H1 (cell line): ENCODE measurements around the gene ZNF888. TPM values are rescaled to one million over a fixed set of nuclear protein-coding genes. Genes with fewer than 3 reads are reported as not detected.
"Not testable (repeated sequence)": the region's sequence is repeated elsewhere in the genome, so short reads cannot be mapped to it uniquely, and the experiment has no call there.

Experiments
- CTCF ChIA-PET: fragments of 300-600 bp; sonication (Branson Sonifier 250); formaldehyde crosslinking; loops from one replicate; lab custom pipeline; 2021; ENCODE audit not compliant: partially characterized antibody; lab: Charles Lee
- POLR2A ChIA-PET: fragments of 300-600 bp; sonication (Branson Sonifier 250); formaldehyde crosslinking; loops from one replicate; lab custom pipeline; 2021; ENCODE audit warnings: inconsistent platforms; ENCODE audit not compliant: partially characterized antibody; lab: Charles Lee
- DNase-seq, 2 experiments: peaks; one replicate each; pipeline versions ENCODE4 v3.0.0 to v3.0.0-alpha.2; 2010 to 2022; ENCODE audit warnings: low spot score in 2 of 2, low read depth in 1 of 2, mixed read lengths in 1 of 2
- FAIRE-seq: peaks from 2 replicates; lab custom pipeline; 2011; peaks lifted over from hg19 to GRCh38; lab: Jason Lieb, UNC
- H2AFZ ChIP-seq: 2 replicates; pipeline ENCODE4 v1.8.1; 2012; ENCODE audit warnings: low read length, inconsistent platforms
- H2AK5ac ChIP-seq: 2 replicates; pipeline ENCODE4 v1.6.1; 2013; ENCODE audit warnings: low read depth, low read length
- H2BK120ac ChIP-seq: replicated peaks from 2 replicates; pipeline ENCODE3; 2013; ENCODE audit warnings: low read depth, low read length, inconsistent platforms
- H2BK12ac ChIP-seq: 2 replicates; pipeline ENCODE4 v1.6.1; 2013; ENCODE audit warnings: low read depth, low read length
- H2BK15ac ChIP-seq: 2 replicates; pipeline ENCODE4 v1.6.1; 2013; ENCODE audit warnings: low read length
- H2BK20ac ChIP-seq: 2 replicates; pipeline ENCODE4 v1.6.1; 2013; ENCODE audit warnings: low read length
- H2BK5ac ChIP-seq: 2 replicates; pipeline ENCODE4 v1.6.1; 2013; ENCODE audit warnings: low read depth, low read length
- H3K14ac ChIP-seq: 2 replicates; pipeline ENCODE4 v1.6.1; 2013; ENCODE audit warnings: inconsistent platforms; ENCODE audit not compliant: insufficient read length
- H3K18ac ChIP-seq: 2 replicates; pipeline ENCODE4 v1.6.1; 2013; ENCODE audit warnings: low read length; ENCODE audit errors: extremely low read depth
- H3K23ac ChIP-seq: 2 replicates; pipeline ENCODE4 v1.6.1; 2013; ENCODE audit warnings: inconsistent platforms; ENCODE audit not compliant: insufficient read length
- H3K23me2 ChIP-seq: 2 replicates; pipeline ENCODE4 v1.6.1; 2013; ENCODE audit warnings: low read depth, low read length
- H3K27ac ChIP-seq: 2 replicates; pipeline ENCODE4 v1.6.1; 2011; ENCODE audit warnings: low read depth, low read length, inconsistent platforms
- H3K27me3 ChIP-seq, 4 experiments: replicated peaks in 1 of 4; 1 replicate in 1 of 4; 2 replicates in 3 of 4; pipeline versions ENCODE4 v1.6.1 to v1.8.1; 2011 to 2013; ENCODE audit warnings: low read length in 3 of 4, mild to moderate bottlenecking in 3 of 4, inconsistent platforms in 2 of 4, mixed read lengths in 2 of 4, moderate library complexity in 1 of 4; ENCODE audit not compliant: control insufficient read depth in 3 of 4, insufficient read depth in 3 of 4; ENCODE audit errors: extremely low read depth in 1 of 4
- H3K36me3 ChIP-seq, 4 experiments: 2 replicates each; pipeline versions ENCODE4 v1.6.1 to v1.8.1; 2011 to 2013; ENCODE audit warnings: mild to moderate bottlenecking in 4 of 4, low read length in 3 of 4, moderate library complexity in 2 of 4, control low read depth in 1 of 4, inconsistent platforms in 1 of 4; ENCODE audit not compliant: insufficient read depth in 4 of 4, control insufficient read depth in 2 of 4
- H3K4ac ChIP-seq: replicated peaks from 2 replicates; pipeline ENCODE3; 2013; ENCODE audit warnings: low read length, low read depth, mixed read lengths, inconsistent platforms; ENCODE audit not compliant: insufficient read length
- H3K4me1 ChIP-seq, 4 experiments: replicated peaks in 1 of 4; 1 replicate in 1 of 4; 2 replicates in 3 of 4; pipeline versions ENCODE4 v1.6.1 to v1.8.1; 2011 to 2013; ENCODE audit warnings: low read length in 3 of 4, inconsistent platforms in 2 of 4, mixed read lengths in 1 of 4; ENCODE audit not compliant: insufficient read depth in 4 of 4, control insufficient read depth in 3 of 4
- H3K4me2 ChIP-seq, 2 experiments: 2 replicates each; pipeline versions ENCODE4 v1.6.1 to v1.8.1; 2011 to 2013; ENCODE audit warnings: low read depth in 2 of 2, low read length in 2 of 2, control low read depth in 1 of 2, inconsistent platforms in 1 of 2, mild to moderate bottlenecking in 1 of 2; ENCODE audit not compliant: insufficient read depth in 1 of 2
- H3K4me3 ChIP-seq, 4 experiments: fragments of 200-600, 300-600 bp in 1 of 4; sonication (generic), shearing (Covaris generic), sonication (Bioruptor Twin) in 1 of 4; 2 replicates each; pipeline versions ENCODE4 v1.5.1 to v1.8.1; 2011 to 2016; ENCODE audit warnings: low read length in 4 of 4, low read depth in 3 of 4, control low read depth in 2 of 4, inconsistent platforms in 2 of 4, mild to moderate bottlenecking in 2 of 4, mixed read lengths in 1 of 4, moderate library complexity in 1 of 4; ENCODE audit not compliant: insufficient read depth in 2 of 4; ENCODE audit errors: extremely low read depth in 1 of 4
- H3K56ac ChIP-seq: replicated peaks from 2 replicates; pipeline ENCODE3; 2013; ENCODE audit warnings: low read depth, mild to moderate bottlenecking, mixed read lengths, low read length, inconsistent platforms; ENCODE audit not compliant: insufficient read length
- H3K79me1 ChIP-seq: 2 replicates; pipeline ENCODE4 v1.6.1; 2013; ENCODE audit warnings: low read depth, low read length, control low read depth
- H3K79me2 ChIP-seq, 2 experiments: 2 replicates each; pipeline versions ENCODE4 v1.6.1 to v1.8.1; 2012 to 2013; ENCODE audit warnings: low read length in 2 of 2, mild to moderate bottlenecking in 2 of 2, inconsistent platforms in 1 of 2; ENCODE audit not compliant: insufficient read depth in 2 of 2, control insufficient read depth in 1 of 2
- H3K9ac ChIP-seq, 4 experiments: replicated peaks in 1 of 4; 1 replicate in 1 of 4; 2 replicates in 3 of 4; pipeline versions ENCODE4 v1.6.1 to v1.8.1; 2011 to 2013; ENCODE audit warnings: low read depth in 3 of 4, low read length in 3 of 4, control low read depth in 2 of 4, mild to moderate bottlenecking in 2 of 4, moderate library complexity in 2 of 4, inconsistent platforms in 1 of 4; ENCODE audit errors: extremely low read depth in 1 of 4
- H3K9me3 ChIP-seq, 2 experiments: 2 replicates each; pipeline versions ENCODE4 v1.6.1 to v1.8.1; 2012 to 2013; ENCODE audit warnings: mild to moderate bottlenecking in 2 of 2, moderate library complexity in 2 of 2, control low read depth in 1 of 2, inconsistent platforms in 1 of 2, low read depth in 1 of 2, low read length in 1 of 2, mixed read lengths in 1 of 2; ENCODE audit not compliant: insufficient read depth in 2 of 2
- H4K20me1 ChIP-seq, 2 experiments: replicated peaks in 1 of 2; 2 replicates each; pipeline versions ENCODE3 to v1.8.1; 2011 to 2013; ENCODE audit warnings: inconsistent platforms in 2 of 2, low read length in 2 of 2, mild to moderate bottlenecking in 1 of 2; ENCODE audit not compliant: insufficient read depth in 2 of 2, control insufficient read depth in 1 of 2
- H4K5ac ChIP-seq: 2 replicates; pipeline ENCODE4 v1.6.1; 2013; ENCODE audit warnings: low read length, low read depth, mixed read lengths, inconsistent platforms; ENCODE audit not compliant: insufficient read length
- H4K8ac ChIP-seq: 2 replicates; pipeline ENCODE4 v1.8.0; 2013; ENCODE audit warnings: mild to moderate bottlenecking, moderate library complexity, low read length, inconsistent platforms; ENCODE audit not compliant: insufficient read depth; ENCODE audit errors: extremely low read depth
- H4K91ac ChIP-seq: replicated peaks from 2 replicates; pipeline ENCODE3; 2013; ENCODE audit warnings: low read length, mixed read lengths, inconsistent platforms; ENCODE audit not compliant: insufficient read length
- WGBS, 2 experiments: shearing (Covaris generic) in 1 of 2; methylation state at CpG; one replicate each; pipeline versions ENCODE4 v1.1.6 to v1.1.7; 2013 to 2015; ENCODE audit warnings: low lambda C conversion rate in 2 of 2, mixed read lengths in 2 of 2, inconsistent platforms in 1 of 2, low coverage in 1 of 2, missing lambda C conversion rate in 1 of 2; ENCODE audit not compliant: insufficient replicate concordance in 2 of 2, insufficient coverage in 1 of 2, insufficient read length in 1 of 2; ENCODE audit errors: extremely low coverage in 1 of 2, missing lambda C conversion rate in 1 of 2; 5-methylcytosine and 5-hydroxymethylcytosine counted together
- polyA plus RNA-seq, 7 experiments: library from polyadenylated mRNA; depleted of rRNA in 3 of 7; stranded (reverse) in 5 of 7; unstranded in 2 of 7; fragments of >200 nt in 5 of 7; fragments of 200-250 nt in 2 of 7; gene quantifications; 1 replicate in 5 of 7; 2 replicates in 1 of 7; 4 replicates in 1 of 7; pipeline versions ENCODE4 v1.2.1 to v1.2.3, GENCODE V29; 2011 to 2013; ENCODE audit warnings: missing spikeins in 2 of 7, mixed read lengths in 2 of 7
- total RNA-seq: library from RNA; stranded (reverse); fragmentation: NEBNext Ultra II Directional; extraction: Animal tissue kit (Norgen Biotek cat#: 25700); gene quantifications from 2 replicates; pipeline ENCODE4 v1.2.1, GENCODE V29; 2021

Gene ZNF888
- total and polyA plus RNA-seq, 2 of the 8 experiments (the other 6 are each of a cell fraction or from before 2014, with no cell fraction given) = 1.1 to 8.6 TPM

DNA sequence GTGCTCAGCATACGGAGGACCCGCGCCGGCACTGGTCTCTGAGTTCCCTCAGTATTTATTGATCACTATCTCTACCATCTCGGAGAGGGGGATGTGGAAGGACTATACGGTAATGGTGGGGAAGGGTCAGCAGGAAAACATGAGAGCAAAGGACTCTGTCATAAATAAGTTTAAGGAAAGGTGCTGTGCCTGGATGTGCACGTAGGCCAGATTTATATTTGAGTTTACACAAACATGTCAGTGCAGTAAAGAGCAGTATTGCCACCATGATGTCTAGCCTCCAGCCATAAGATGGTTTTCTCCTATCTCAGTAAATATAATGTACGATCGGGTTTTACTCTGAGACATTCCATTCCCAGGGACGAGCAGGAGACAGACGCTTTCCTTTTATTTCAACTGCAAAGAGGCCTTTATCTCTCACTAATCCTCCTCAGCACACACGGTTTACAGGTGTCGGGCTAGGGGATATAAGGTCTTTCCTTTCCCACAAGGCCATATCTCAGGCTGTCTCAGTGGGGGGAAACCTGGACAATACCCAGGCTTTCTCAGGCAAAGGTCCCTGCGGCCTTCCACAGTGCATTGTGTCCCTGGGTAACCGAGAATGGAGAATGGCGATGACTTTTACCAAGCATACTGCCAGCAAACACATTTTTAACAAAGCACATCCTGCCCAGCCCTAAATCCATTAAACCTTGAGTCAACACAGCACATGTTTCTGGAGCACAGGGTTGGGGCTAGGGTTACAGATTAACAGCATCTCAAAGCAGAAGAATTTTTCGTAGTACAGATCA is 21.7 kb upstream of the ZNF888 start:
- 78% methylated on average over 17 of the region's 17 CpGs; no CpG with 5 or more reads in 1 of the 2 experiments for WGBS, 2 experiments
- POLR2A ChIA-PET = interaction anchor here (0.7 to 3.3 kb wide), 3 partner anchors 17 to 283 kb away, joined by 4 to 16 read pairs (median 4); partner anchors contain the start of gene ZNF816
- H4K91ac ChIP-seq, H3K23ac ChIP-seq, H3K9ac ChIP-seq, DNase-seq, H4K8ac ChIP-seq, H3K4ac ChIP-seq, FAIRE-seq, H3K27me3 ChIP-seq, H3K79me1 ChIP-seq, H2BK15ac ChIP-seq, H3K27ac ChIP-seq, H2AFZ ChIP-seq, H3K4me3 ChIP-seq, H4K5ac ChIP-seq, H3K14ac ChIP-seq, H2BK120ac ChIP-seq, H3K23me2 ChIP-seq, H2BK20ac ChIP-seq, H4K20me1 ChIP-seq, H3K56ac ChIP-seq: not testable (repeated sequence)
- Histone ChIP-seq H3K4me1 (peaks cover 2 to 15% (median 11%) of the 10 kb centered on the region in 4 experiments; a peak in 5 of 7 replicates), H3K4me2 (peak overlapping the region in 1 of 2 experiments; percentile 67; a peak in 2 of 4 replicates), H2AK5ac (0 out of 2 replicates have a peak overlapping the region, but pooled peaks have one; percentile 39), H3K36me3 (peaks cover 0 to 14% (median 2%) of the 10 kb centered on the region in 4 experiments; a peak in 6 of 8 replicates), H2BK12ac (peak overlapping the region; percentile 63), H3K79me2 (peaks cover 0 to 11% of the 10 kb centered on the region in 2 experiments; a peak in 1 of 4 replicates), H3K18ac (peak overlapping the region; percentile 62; the same call in 1 of the 2 replicates), H2BK5ac (peak overlapping the region; percentile 46; the same call in 1 of the 2 replicates), H3K9me3 (peaks cover 17 to 18% of the 10 kb centered on the region in 2 experiments)
- CTCF ChIA-PET = interaction anchor here (1.0 to 1.6 kb wide), 2 partner anchors 19 to 49 kb away, joined by 4 to 5 read pairs; no protein-coding TSS in a partner anchor
